Endodermal cell (in vitro differentiated cells): Measurements from ENCODE around the gene DCUN1D3. TPM values are rescaled to one million over a fixed set of nuclear protein-coding genes. Genes with fewer than 3 reads are reported as not detected.

Experiments used
- DNase-seq: peaks from one replicate; pipeline ENCODE4 v3.0.0-alpha.2; 2017
- H3K27ac ChIP-seq: 2 replicates; pipeline ENCODE4 v1.5.1; 2013; ENCODE audit warnings: mild to moderate bottlenecking, low read depth, low read length, moderate library complexity
- H3K27me3 ChIP-seq: 2 replicates; pipeline ENCODE4 v1.6.1; 2013; ENCODE audit warnings: mild to moderate bottlenecking, low read length, moderate library complexity; ENCODE audit not compliant: insufficient read depth, control insufficient read depth, poor library complexity, severe bottlenecking
- H3K36me3 ChIP-seq: 2 replicates; pipeline ENCODE4 v1.7.0; 2013; ENCODE audit warnings: mild to moderate bottlenecking, low read length, moderate library complexity; ENCODE audit not compliant: control insufficient read depth, insufficient read depth
- H3K4me1 ChIP-seq: one replicate; pipeline ENCODE4 v1.7.0; 2013; ENCODE audit warnings: low read length; ENCODE audit not compliant: control insufficient read depth, insufficient read depth
- H3K4me3 ChIP-seq: 2 replicates; pipeline ENCODE4 v1.5.1; 2013; ENCODE audit warnings: mild to moderate bottlenecking, low read length, moderate library complexity
- H3K9ac ChIP-seq: 2 replicates; pipeline ENCODE4 v1.6.1; 2013; ENCODE audit warnings: mild to moderate bottlenecking, low read length, moderate library complexity; ENCODE audit not compliant: poor library complexity, severe bottlenecking; ENCODE audit errors: extremely low read depth
- H3K9me3 ChIP-seq: 2 replicates; pipeline ENCODE4 v1.6.1; 2013; ENCODE audit warnings: mild to moderate bottlenecking, low read length, moderate library complexity; ENCODE audit not compliant: control insufficient read depth
- H3K27ac Mint-ChIP-seq: 2 replicates; pipeline ENCODE4 v1.8.0; 2020; ENCODE audit warnings: mixed read lengths
- H3K27me3 Mint-ChIP-seq: 2 replicates; pipeline ENCODE4 v1.8.0; 2021; ENCODE audit warnings: mild to moderate bottlenecking, mixed read lengths; ENCODE audit not compliant: insufficient read depth
- H3K36me3 Mint-ChIP-seq: 2 replicates; pipeline ENCODE4 v1.8.0; 2020; ENCODE audit warnings: low read depth, mixed read lengths
- H3K4me1 Mint-ChIP-seq: 2 replicates; pipeline ENCODE4 v1.8.0; 2020; ENCODE audit warnings: mixed read lengths
- H3K4me3 Mint-ChIP-seq: 2 replicates; pipeline ENCODE4 v1.8.0; 2020; ENCODE audit warnings: mild to moderate bottlenecking, moderate library complexity, mixed read lengths
- H3K9me3 Mint-ChIP-seq: 2 replicates; pipeline ENCODE4 v1.8.0; 2020; ENCODE audit warnings: mild to moderate bottlenecking, mixed read lengths
- WGBS, 2 experiments: methylation state at CpG; one replicate each; pipeline versions ENCODE4 v1.1.5 to v1.1.7; 2013; ENCODE audit warnings: missing lambda C conversion rate in 2 of 2, mixed read lengths in 1 of 2; ENCODE audit not compliant: insufficient coverage in 1 of 2, insufficient read length in 1 of 2; 5-methylcytosine and 5-hydroxymethylcytosine counted together
- total RNA-seq, 2 donors: library from RNA; stranded (reverse); fragmentation: NEBNext Ultra II Directional in 1 of 2; extraction: Animal tissue kit (Norgen Biotek cat#: 25700) in 1 of 2; gene quantifications; 2 replicates in 1 of 2; 3 replicates in 1 of 2; pipeline ENCODE4 v1.2.1, GENCODE V29; 2021
- TF ChIP-seq, protein P1 (sequence below): fragments of 200-600 bp; sonication (generic); conservative IDR thresholded peaks from 2 replicates; pipeline ENCODE4 v1.5.0; 2021; ENCODE audit warnings: antibody characterized with exemption, mild to moderate bottlenecking

DCUN1D3 gene
- total RNA-seq, 2 donors from 2014 or later, result 21.3 to 22.7 TPM

DNA sequence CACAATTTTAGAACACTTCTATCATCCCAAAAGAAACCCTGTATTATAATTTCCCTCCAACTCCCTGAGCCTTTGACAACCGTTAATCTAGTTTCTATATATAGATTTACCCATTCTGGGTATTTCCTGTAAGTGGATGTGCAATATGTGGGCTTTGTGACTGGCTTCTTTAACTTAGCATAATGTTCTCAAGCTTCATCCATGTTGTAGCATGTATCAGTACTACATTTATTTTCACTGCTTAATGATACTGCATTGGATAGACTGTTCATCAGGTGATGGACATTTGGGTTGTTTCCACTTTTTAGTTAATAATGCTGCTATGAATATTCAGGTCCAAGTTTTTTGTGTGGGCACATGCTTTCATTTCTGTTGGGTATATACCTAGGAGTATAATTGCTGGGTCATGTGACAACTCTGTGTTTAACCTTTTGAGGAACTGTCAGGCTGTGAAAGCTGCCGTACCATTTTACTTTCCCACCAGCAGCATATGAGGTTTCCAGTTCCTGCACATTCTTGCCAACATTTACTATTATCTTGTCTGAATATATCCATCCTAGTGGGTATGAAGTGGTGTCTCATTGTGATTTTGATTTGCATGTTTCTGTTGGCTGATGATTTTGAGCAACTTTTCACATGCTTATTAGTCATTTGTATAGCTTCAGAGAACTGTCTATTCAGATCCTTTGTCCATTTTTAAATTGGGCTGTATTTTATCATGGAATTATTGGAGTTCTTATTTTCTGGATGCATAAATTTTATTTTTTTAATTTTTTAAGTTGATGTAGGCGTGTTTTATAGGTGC is 77.4 kb downstream of the DCUN1D3 start:
- 91% methylated on average over 3 of the region's 3 CpGs; no CpG with 5 or more reads in 1 of the 2 experiments for WGBS, 2 experiments
- Mint-ChIP-seq H3K36me3 (peaks cover 9% of the 10 kb centered on the region), H3K9me3 (no peaks in the 10 kb centered on the region), H3K27ac (no peak overlapping the region), H3K4me1 (peaks cover 13% of the 10 kb centered on the region), H3K4me3 (no peak overlapping the region), H3K27me3 (no peaks in the 10 kb centered on the region)
- TF ChIP-seq, protein P1, sequence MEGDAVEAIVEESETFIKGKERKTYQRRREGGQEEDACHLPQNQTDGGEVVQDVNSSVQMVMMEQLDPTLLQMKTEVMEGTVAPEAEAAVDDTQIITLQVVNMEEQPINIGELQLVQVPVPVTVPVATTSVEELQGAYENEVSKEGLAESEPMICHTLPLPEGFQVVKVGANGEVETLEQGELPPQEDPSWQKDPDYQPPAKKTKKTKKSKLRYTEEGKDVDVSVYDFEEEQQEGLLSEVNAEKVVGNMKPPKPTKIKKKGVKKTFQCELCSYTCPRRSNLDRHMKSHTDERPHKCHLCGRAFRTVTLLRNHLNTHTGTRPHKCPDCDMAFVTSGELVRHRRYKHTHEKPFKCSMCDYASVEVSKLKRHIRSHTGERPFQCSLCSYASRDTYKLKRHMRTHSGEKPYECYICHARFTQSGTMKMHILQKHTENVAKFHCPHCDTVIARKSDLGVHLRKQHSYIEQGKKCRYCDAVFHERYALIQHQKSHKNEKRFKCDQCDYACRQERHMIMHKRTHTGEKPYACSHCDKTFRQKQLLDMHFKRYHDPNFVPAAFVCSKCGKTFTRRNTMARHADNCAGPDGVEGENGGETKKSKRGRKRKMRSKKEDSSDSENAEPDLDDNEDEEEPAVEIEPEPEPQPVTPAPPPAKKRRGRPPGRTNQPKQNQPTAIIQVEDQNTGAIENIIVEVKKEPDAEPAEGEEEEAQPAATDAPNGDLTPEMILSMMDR, result no peak
- H3K27ac ChIP-seq, result no peak overlapping the region
- peaks cover 5% of the 10 kb centered on the region for H3K36me3 ChIP-seq
- H3K27me3 ChIP-seq, result no peaks in the 10 kb centered on the region
- DNase-seq, result no peak
- H3K4me1 ChIP-seq, result peaks cover 9% of the 10 kb centered on the region
- no peak overlapping the region for H3K4me3 ChIP-seq
- no peaks in the 10 kb centered on the region for H3K9me3 ChIP-seq
- H3K9ac ChIP-seq, result no peak overlapping the region

DNA sequence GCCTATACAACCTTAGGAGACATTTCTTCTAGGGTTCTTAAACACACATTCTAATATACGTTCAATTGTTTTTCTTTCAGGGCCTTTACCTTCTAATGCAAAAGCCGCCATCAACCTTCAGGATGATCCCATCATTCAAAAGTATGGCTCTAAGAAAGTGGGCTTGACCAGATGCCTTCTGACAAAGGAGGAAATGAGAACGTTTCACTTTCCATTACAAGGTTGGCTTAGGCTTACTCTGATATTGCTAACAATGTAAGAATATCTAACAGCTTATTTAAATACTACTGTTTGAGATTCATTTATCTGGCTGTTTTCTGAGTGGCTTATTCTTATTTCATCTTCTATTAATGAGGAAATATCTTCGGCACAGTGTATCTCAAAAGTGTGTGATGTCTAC is 78.5 kb downstream of the DCUN1D3 start:
- no peaks in the 10 kb centered on the region for H3K27me3 ChIP-seq

DNA sequence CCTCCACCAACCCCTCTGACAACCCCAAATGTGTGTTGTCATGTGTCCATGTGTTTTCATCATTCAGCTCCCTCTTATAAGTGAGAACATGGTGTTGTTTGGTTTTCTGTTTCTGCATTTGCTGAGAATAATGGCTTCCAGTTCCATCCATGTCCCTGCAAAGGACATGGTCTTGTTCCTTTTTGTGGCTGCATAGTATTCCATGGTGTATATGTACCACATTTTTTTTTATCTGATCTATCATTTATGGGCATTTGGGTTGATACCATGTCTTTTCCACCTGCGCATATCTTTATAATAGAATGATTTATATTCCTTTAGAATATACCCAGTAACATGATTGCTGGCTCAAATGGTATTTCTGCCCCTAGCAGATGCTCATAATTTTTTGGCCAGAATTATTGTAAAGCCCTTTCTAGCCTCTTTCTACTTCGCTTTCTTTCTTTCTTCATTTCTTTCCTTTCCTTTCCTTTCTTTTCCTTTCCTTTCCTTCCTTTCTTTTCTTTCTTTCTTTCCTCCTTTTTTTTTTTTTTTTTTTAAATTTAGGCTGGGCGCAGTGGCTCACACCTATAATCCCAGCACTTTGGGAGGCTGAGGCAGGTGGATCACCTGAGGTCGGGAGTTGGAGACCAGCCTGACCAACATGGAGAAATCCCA is 81.1 kb downstream of the DCUN1D3 start:
- Mint-ChIP-seq H3K36me3 (peaks cover 11% of the 10 kb centered on the region), H3K27ac (no peak overlapping the region), H3K9me3 (no peaks in the 10 kb centered on the region), H3K27me3 (no peaks in the 10 kb centered on the region), H3K4me1 (no peaks in the 10 kb centered on the region), H3K4me3 (no peak overlapping the region)
- TF ChIP-seq, protein P1, result no peak
- no peaks in the 10 kb centered on the region for H3K4me1 ChIP-seq
- WGBS, 2 experiments, result 99 to 100% methylated on average over 1 to 3 of the region's 4 CpGs
- H3K4me3 ChIP-seq, result no peak overlapping the region
- no peak overlapping the region for H3K27ac ChIP-seq
- H3K27me3 ChIP-seq, result no peaks in the 10 kb centered on the region
- no peak for DNase-seq
- H3K9me3 ChIP-seq, result no peaks in the 10 kb centered on the region
- H3K36me3 ChIP-seq, result peaks cover 9% of the 10 kb centered on the region
- no peak overlapping the region for H3K9ac ChIP-seq

More for the DNA sequence above, 78.5 kb downstream of the DCUN1D3 start:
- H3K27ac Mint-ChIP-seq, result no peak overlapping the region
- Histone ChIP-seq H3K4me1 (peaks cover 9% of the 10 kb centered on the region), H3K9ac (no peak overlapping the region), H3K27ac (no peak overlapping the region), H3K36me3 (peaks cover 5% of the 10 kb centered on the region), H3K4me3 (no peak overlapping the region), H3K9me3 (no peaks in the 10 kb centered on the region)
- TF ChIP-seq, protein P1, result no peak
- DNase-seq, result no peak
- H3K36me3 Mint-ChIP-seq, result peaks cover 11% of the 10 kb centered on the region
- no peak overlapping the region for H3K4me3 Mint-ChIP-seq
- H3K9me3 Mint-ChIP-seq, result no peaks in the 10 kb centered on the region
- WGBS, 2 experiments, result 99 to 100% methylated on average over 1 to 3 of the region's 4 CpGs
- H3K27me3 Mint-ChIP-seq, result no peaks in the 10 kb centered on the region
- H3K4me1 Mint-ChIP-seq, result peaks cover 13% of the 10 kb centered on the region
